PC-9 (cell line): ENCODE measurements around the gene ACTN1. TPM values are rescaled to one million over a fixed set of nuclear protein-coding genes. Genes with fewer than 3 reads are reported as not detected.

Experiments used
- BruUV-seq: library from RNA; stranded (reverse); fragments of 400-500 nt; replicated peaks from 2 replicates; lab custom pipeline; 2021; lab: Mats Ljungman, UMichigan
- CTCF ChIA-PET: fragments of 300-600 bp; sonication (Branson Sonifier 250); formaldehyde crosslinking; loops from one replicate; lab custom pipeline; 2022; ENCODE audit warnings: antibody characterized with exemption; lab: Charles Lee
- POLR2A ChIA-PET: fragments of 300-600 bp; sonication (Branson Sonifier 250); formaldehyde crosslinking; loops from one replicate; lab custom pipeline; 2022; ENCODE audit warnings: antibody characterized with exemption; ENCODE audit not compliant: unreplicated experiment; lab: Charles Lee
- DNase-seq, 2 experiments: peaks; one replicate each; pipeline versions ENCODE4 v3.0.0 to v3.0.0-alpha.2; 2015 to 2022; ENCODE audit warnings: mixed read lengths in 1 of 2
- H2AFZ ChIP-seq: fragments of 200-600 bp; sonication (generic); 2 replicates; pipeline ENCODE4 v1.8.1; 2017; ENCODE audit warnings: antibody characterized with exemption
- H3F3A ChIP-seq: fragments of 200-600 bp; sonication (generic); 2 replicates; pipeline ENCODE4 v1.8.1; 2017; ENCODE audit warnings: antibody characterized with exemption, mild to moderate bottlenecking, low read depth; ENCODE audit not compliant: insufficient read depth
- H3K27ac ChIP-seq: fragments of 200-600 bp; sonication (generic); 2 replicates; pipeline ENCODE4 v1.6.1; 2016; ENCODE audit warnings: mixed run types
- H3K27me3 ChIP-seq: fragments of 200-600 bp; sonication (generic); 2 replicates; pipeline ENCODE4 v1.6.1; 2016; ENCODE audit warnings: low read depth, mixed run types; ENCODE audit not compliant: insufficient read depth
- H3K36me3 ChIP-seq: fragments of 200-600 bp; sonication (generic); 2 replicates; pipeline ENCODE4 v1.6.1; 2016; ENCODE audit warnings: low read depth, mixed run types
- H3K4me1 ChIP-seq: fragments of 200-600 bp; sonication (generic); replicated peaks from 2 replicates; pipeline ENCODE4 v1.6.1; 2016; ENCODE audit warnings: mixed run types; ENCODE audit not compliant: insufficient read depth
- H3K4me2 ChIP-seq: fragments of 200-600 bp; sonication (generic); 2 replicates; pipeline ENCODE4 v1.6.1; 2017; ENCODE audit warnings: mixed run types
- H3K4me3 ChIP-seq: fragments of 200-600 bp; sonication (generic); 2 replicates; pipeline ENCODE4 v1.6.1; 2016; ENCODE audit warnings: mixed run types
- H3K79me2 ChIP-seq: fragments of 200-600 bp; sonication (generic); 2 replicates; pipeline ENCODE4 v1.6.1; 2017; ENCODE audit warnings: low read depth, mixed run types
- H3K9me2 ChIP-seq: fragments of 200-600 bp; sonication (generic); 2 replicates; pipeline ENCODE4 v1.8.1; 2017; ENCODE audit warnings: mild to moderate bottlenecking; ENCODE audit not compliant: insufficient read depth
- H3K9me3 ChIP-seq: fragments of 200-600 bp; sonication (generic); 2 replicates; pipeline ENCODE4 v1.8.1; 2016; ENCODE audit warnings: low read depth; ENCODE audit not compliant: insufficient read depth
- H4K20me1 ChIP-seq: fragments of 200-600 bp; sonication (generic); 2 replicates; pipeline ENCODE4 v1.8.1; 2017; ENCODE audit not compliant: insufficient read depth
- EZH2 ChIP-seq: fragments of 200-600 bp; sonication (generic); IDR thresholded peaks from 2 replicates; pipeline ENCODE4 v1.8.0; 2017; ENCODE audit warnings: antibody characterized with exemption, low read depth
- intact Hi-C: fragments of 100-400 bp; cut with micrococcal nuclease; formaldehyde crosslinking; loops from one replicate; pipeline ENCODE4 v1.10.0; 2022; ENCODE audit not compliant: unreplicated experiment
- total RNA-seq: library from RNA; stranded (reverse); gene quantifications from 2 replicates; pipeline ENCODE4 v1.2.3, GENCODE V29; 2021
- TF ChIP-seq, protein P1 (sequence below): fragments of 200-600 bp; sonication (generic); conservative IDR thresholded peaks from 2 replicates; pipeline ENCODE4 v1.6.1; 2017; ENCODE audit warnings: mixed run types, antibody characterized with exemption, mild to moderate bottlenecking, moderate library complexity

ACTN1 gene
- total RNA-seq, 1 experiment from 2014 or later: 314 TPM

DNA sequence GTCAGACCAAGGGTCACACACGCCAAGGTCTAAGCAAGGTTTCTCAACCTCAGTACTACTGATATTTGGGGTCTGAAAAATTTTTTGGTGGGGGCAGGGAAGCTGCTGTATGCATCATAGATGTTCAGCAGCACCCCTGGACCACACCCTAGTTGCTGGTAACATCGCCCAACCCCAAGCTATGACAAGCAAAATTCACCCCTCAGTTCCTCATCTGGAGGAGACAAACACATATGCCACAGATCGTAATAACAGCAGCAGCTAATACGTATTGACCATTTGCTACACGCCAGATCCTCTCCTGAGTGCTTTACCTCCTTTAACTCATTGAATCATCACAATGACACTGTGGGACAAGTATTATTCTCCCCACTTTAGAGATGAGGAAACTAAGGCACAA is 46.4 kb downstream of the ACTN1 start:
- Histone ChIP-seq H3K9me3 (no peaks in the 10 kb centered on the region), H3F3A (peaks cover 31% of the 10 kb centered on the region; the same call in 1 of the 2 replicates), H3K4me1 (peaks cover 8% of the 10 kb centered on the region), H3K36me3 (peaks cover 38% of the 10 kb centered on the region; the same call in 1 of the 2 replicates), H3K4me3 (no peak overlapping the region), H4K20me1 (peaks cover 83% of the 10 kb centered on the region), H3K27me3 (no peaks in the 10 kb centered on the region), H3K9me2 (no peaks in the 10 kb centered on the region), H3K4me2 (no peak overlapping the region), H2AFZ (no peak overlapping the region), H3K27ac (no peak overlapping the region), H3K79me2 (peaks cover 100% of the 10 kb centered on the region)
- intact Hi-C loops: no loop called here
- CTCF ChIA-PET: interaction anchor here (0.6 kb wide), 1 partner anchor 174 kb away, joined by 3 read pairs; no protein-coding TSS in a partner anchor
- BruUV-seq: no TSS peak
- TF ChIP-seq, protein P1, sequence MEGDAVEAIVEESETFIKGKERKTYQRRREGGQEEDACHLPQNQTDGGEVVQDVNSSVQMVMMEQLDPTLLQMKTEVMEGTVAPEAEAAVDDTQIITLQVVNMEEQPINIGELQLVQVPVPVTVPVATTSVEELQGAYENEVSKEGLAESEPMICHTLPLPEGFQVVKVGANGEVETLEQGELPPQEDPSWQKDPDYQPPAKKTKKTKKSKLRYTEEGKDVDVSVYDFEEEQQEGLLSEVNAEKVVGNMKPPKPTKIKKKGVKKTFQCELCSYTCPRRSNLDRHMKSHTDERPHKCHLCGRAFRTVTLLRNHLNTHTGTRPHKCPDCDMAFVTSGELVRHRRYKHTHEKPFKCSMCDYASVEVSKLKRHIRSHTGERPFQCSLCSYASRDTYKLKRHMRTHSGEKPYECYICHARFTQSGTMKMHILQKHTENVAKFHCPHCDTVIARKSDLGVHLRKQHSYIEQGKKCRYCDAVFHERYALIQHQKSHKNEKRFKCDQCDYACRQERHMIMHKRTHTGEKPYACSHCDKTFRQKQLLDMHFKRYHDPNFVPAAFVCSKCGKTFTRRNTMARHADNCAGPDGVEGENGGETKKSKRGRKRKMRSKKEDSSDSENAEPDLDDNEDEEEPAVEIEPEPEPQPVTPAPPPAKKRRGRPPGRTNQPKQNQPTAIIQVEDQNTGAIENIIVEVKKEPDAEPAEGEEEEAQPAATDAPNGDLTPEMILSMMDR: no peak
- no peak for TF ChIP-seq EZH2
- POLR2A ChIA-PET: no interaction called here
- DNase-seq: no peak

- Histone ChIP-seq H3K4me1 (0 out of 2 replicates have a peak, but pooled peaks cover 4% of the 10 kb centered on the region), H3K36me3 (peaks cover 41% of the 10 kb centered on the region), H3K9me3 (peaks cover 2% of the 10 kb centered on the region; the same call in 1 of the 2 replicates), H3K27me3 (no peaks in the 10 kb centered on the region), H4K20me1 (peaks cover 80% of the 10 kb centered on the region), H3K79me2 (peaks cover 100% of the 10 kb centered on the region), H3K9me2 (no peaks in the 10 kb centered on the region), H3K27ac (no peak overlapping the region), H2AFZ (no peak overlapping the region), H3F3A (peaks cover 33% of the 10 kb centered on the region; the same call in 1 of the 2 replicates), H3K4me3 (no peak overlapping the region), H3K4me2 (no peak overlapping the region)
- CTCF ChIA-PET: interaction anchor here (0.6 kb wide), 2 partner anchors 75 to 175 kb away, joined by 3 read pairs; no protein-coding TSS in a partner anchor
- BruUV-seq: no TSS peak
- no peak for DNase-seq
- intact Hi-C loops: no loop called here
- TF ChIP-seq, protein P1: no peak
- no peak for TF ChIP-seq EZH2
- POLR2A ChIA-PET: interaction anchor here (0.5 to 0.6 kb wide), 2 partner anchors 47 to 82 kb away, joined by 4 to 8 read pairs; no protein-coding TSS in a partner anchor
Observed at GRCh38 chr14:68932231-68932630, 46.9 kb downstream of the ACTN1 start.

GRCh38 chr14:68931474-68932051 is 47.5 kb downstream of the ACTN1 start:
- POLR2A ChIA-PET: interaction anchor here (0.5 to 0.6 kb wide), 2 partner anchors 48 to 82 kb away, joined by 4 to 8 read pairs; no protein-coding TSS in a partner anchor
- intact Hi-C loops: no loop called here
- 0 out of 2 replicates have a peak, but pooled peaks cover 4% of the 10 kb centered on the region for H3K4me1 ChIP-seq
- TF ChIP-seq, protein P1: no peak
- TF ChIP-seq EZH2: no peak
- H3K27ac ChIP-seq: no peak overlapping the region
- peaks cover 46% of the 10 kb centered on the region for H3K36me3 ChIP-seq
- no peak overlapping the region for H3K4me3 ChIP-seq
- H3K4me2 ChIP-seq: no peak overlapping the region
- H3K79me2 ChIP-seq: peaks cover 100% of the 10 kb centered on the region
- H3F3A ChIP-seq: peaks cover 40% of the 10 kb centered on the region; the same call in 1 of the 2 replicates
- no peaks in the 10 kb centered on the region for H3K27me3 ChIP-seq
- CTCF ChIA-PET: interaction anchor here (0.6 kb wide), 1 partner anchor 75 kb away, joined by 3 read pairs; no protein-coding TSS in a partner anchor
- H3K9me2 ChIP-seq: no peaks in the 10 kb centered on the region
- no peak overlapping the region for H2AFZ ChIP-seq
- peaks cover 73% of the 10 kb centered on the region for H4K20me1 ChIP-seq
- peaks cover 5% of the 10 kb centered on the region; the same call in 1 of the 2 replicates for H3K9me3 ChIP-seq
- no TSS peak for BruUV-seq
- no peak for DNase-seq
